Heart left ventricle (tissue), 16 donors: ENCODE results near the gene TMEM39A. TPM values are rescaled to one million over a fixed set of nuclear protein-coding genes. Genes with fewer than 3 reads are reported as not detected.

Source experiments
- ATAC-seq, 4 donors: fragments of 200-7000 bp; cut with Tn5 transposase; one replicate each; pipeline ENCODE4 v1.9.1; 2020 to 2022; ENCODE audit warnings: moderate library complexity in 4 of 4, mild to moderate bottlenecking in 3 of 4, moderate number of reproducible peaks in 1 of 4
- DNase-seq, 5 donors: peaks; one replicate each; pipeline ENCODE4 v3.0.0-alpha.2; 2020
- H3K27ac ChIP-seq, 12 donors: fragments of 200-600 bp; sonication (generic) in 4 of 12; one replicate each; pipeline versions ENCODE4 v1.5.0 to v1.8.0; 2016 to 2022; ENCODE audit warnings: mild to moderate bottlenecking in 2 of 12
- H3K27me3 ChIP-seq, 9 donors: fragments of 200-600 bp; sonication (generic) in 2 of 9; one replicate each; pipeline versions ENCODE4 v1.5.1 to v1.8.0; 2016 to 2022; ENCODE audit warnings: mild to moderate bottlenecking in 3 of 9
- H3K36me3 ChIP-seq, 9 donors: fragments of 200-600 bp; sonication (generic) in 2 of 9; one replicate each; pipeline versions ENCODE4 v1.5.0 to v1.8.0; 2018 to 2022; ENCODE audit warnings: mild to moderate bottlenecking in 2 of 9
- H3K4me1 ChIP-seq, 12 donors: fragments of 200-600 bp; sonication (generic) in 4 of 12; one replicate each; pipeline versions ENCODE4 v1.5.0 to v1.8.0; 2016 to 2022; ENCODE audit warnings: mild to moderate bottlenecking in 3 of 12
- H3K4me3 ChIP-seq, 12 donors: fragments of 200-600 bp; sonication (generic) in 4 of 12; one replicate each; pipeline versions ENCODE4 v1.5.0 to v1.8.0; 2017 to 2022; ENCODE audit warnings: mild to moderate bottlenecking in 9 of 12, moderate library complexity in 4 of 12
- H3K9me3 ChIP-seq, 12 donors: fragments of 200-600 bp; sonication (generic) in 4 of 12; one replicate each; pipeline versions ENCODE4 v1.5.0 to v1.8.0; 2016 to 2022; ENCODE audit warnings: mild to moderate bottlenecking in 1 of 12
- CTCF ChIP-seq, 12 donors: fragments of 200-600 bp; sonication (generic) in 4 of 12; IDR thresholded peaks; one replicate each; pipeline versions ENCODE4 v1.5.0 to v1.8.0; 2018 to 2022; ENCODE audit warnings: antibody characterized with exemption in 12 of 12, mild to moderate bottlenecking in 5 of 12
- POLR2A ChIP-seq, 2 donors: fragments of 450-650 bp; IDR thresholded peaks; one replicate each; pipeline ENCODE4 v1.6.1; 2017; ENCODE audit warnings: antibody characterized with exemption in 2 of 2, mild to moderate bottlenecking in 2 of 2, moderate library complexity in 2 of 2
- WGBS, 4 donors: extraction: QIAGEN DNeasy Blood & Tissue Kit in 2 of 4; methylation state at CpG; one replicate each; pipeline versions ENCODE4 v1.1.5 to v1.1.7; 2013 to 2018; 5-methylcytosine and 5-hydroxymethylcytosine counted together
- intact Hi-C, 10 donors: fragments of 100-400 bp; cut with DNase I; formaldehyde crosslinking; loops; one replicate each; pipeline versions ENCODE4 v1.11.1 to v1.14.2; 2022
- polyA plus RNA-seq, 2 donors: library from polyadenylated mRNA; stranded (reverse); fragments of 200-250 nt; gene quantifications; one replicate each; pipeline ENCODE4 v1.2.3, GENCODE V29; 2013
- total RNA-seq, 9 donors: library from RNA; depleted of rRNA in 2 of 9; stranded (reverse); fragments of >200 nt in 2 of 9; fragmentation: NEBNext Ultra II Directional in 3 of 9; extraction: Animal tissue kit (Norgen Biotek cat#: 25700) in 3 of 9; gene quantifications; one replicate each; pipeline versions ENCODE4 v1.1.0 to v1.2.4, GENCODE V29; 2016 to 2023
- donor health status: ischemic (EF 13 %, LVEDD 7.1; RV severe dilation, severe dysfunction).
- donor health status: healthy with polysubstance abuse.
- donor health status: DM: no; HTN: yes; CAD: no.
- donor health status: DM: no; HTN: no; CAD: no.
- donor health status: ischemic (EF 25% LVEDD 6.9; RV normal size, moderate dysfunction).
- donor health status: ischemic (EF 25% LVEDD 5.7; RV mildly dilated, moderate dysfunction).
- donor health status: healthy.
- donor health status: DM: yes; HTN: yes; CAD: no.
- donor health status: ischemic (EF 35%, LVEDD 5.7; RV mildly dilated, moderate dysfunction).
- donor health status: nonischemic (EF 11% LVEDD 7.7; RV severe dilation, severe dysfunction).
- donor health status: DM: yes; HTN: yes; CAD: no.
- donor health status: PGD.
- donor health status: ischemic (EF 29% LVEDD 5.4; RV normal size, mild dysfunction).
- donor health status: nonischemic (EF 23%, LVEDD 6.1; RV moderate dilation, normal function).

TMEM39A gene
- total and polyA plus RNA-seq, 11 donors: 4.8 to 21.0 (median 15.6) TPM

GRCh38 chr3:119481079-119481478 is 17.7 kb upstream of the TMEM39A start:
- H3K9me3 ChIP-seq: no peaks in the 10 kb centered on the region
- H3K4me3 ChIP-seq: no peak overlapping the region
- no peak for TF ChIP-seq CTCF (IDR thresholded peaks at IDR 0.05)
- no peak for TF ChIP-seq POLR2A (IDR thresholded peaks at IDR 0.05)
- H3K27me3 ChIP-seq: no peaks in the 10 kb centered on the region
- no peak overlapping the region for H3K27ac ChIP-seq
- ATAC-seq (no peak), DNase-seq (no peak)
- intact Hi-C loops: no loop called here
- peaks cover 0 to 96% (median 80%) of the 10 kb centered on the region in 9 donors for H3K36me3 ChIP-seq
- H3K4me1 ChIP-seq: no peaks in the 10 kb centered on the region
- WGBS, 4 donors: 92 to 98% (median 96%) methylated on average over 2 of the region's 2 CpGs

- Histone ChIP-seq H3K4me3 (no peak overlapping the region), H3K27ac (no peak overlapping the region), H3K27me3 (no peaks in the 10 kb centered on the region), H3K36me3 (peaks cover 0 to 49% (median 40%) of the 10 kb centered on the region in 9 donors), H3K4me1 (peaks cover 0 to 19% (median 10%) of the 10 kb centered on the region in 12 donors), H3K9me3 (no peaks in the 10 kb centered on the region)
- WGBS, 4 donors: 95 to 99% (median 97%) methylated on average over 6 of the region's 6 CpGs
- ATAC-seq (no peak), DNase-seq (no peak)
- intact Hi-C loops: no loop called here
- TF ChIP-seq CTCF (IDR thresholded peaks at IDR 0.05) (no peak), POLR2A (IDR thresholded peaks at IDR 0.05) (no peak)
These were observed 7.5 kb upstream of the TMEM39A start for GRCh38 chr3:119470866-119471265.

GRCh38 chr3:119469418-119470189 is 6.2 kb upstream of the TMEM39A start:
- no peak for DNase-seq
- WGBS, 4 donors: 10 to 14% (median 12%) methylated on average over 15 to 16 of the region's 16 CpGs
- Histone ChIP-seq H3K27ac (peak overlapping the region in 10 of 12 donors; percentile 66 to 97 (median 84)), H3K36me3 (peaks cover 0 to 39% (median 29%) of the 10 kb centered on the region in 9 donors), H3K4me1 (peaks cover 0 to 19% (median 10%) of the 10 kb centered on the region in 12 donors), H3K9me3 (no peaks in the 10 kb centered on the region), H3K27me3 (no peaks in the 10 kb centered on the region), H3K4me3 (peak overlapping the region; percentile 53 to 96 (median 84))
- TF ChIP-seq POLR2A (IDR thresholded peaks at IDR 0.05) (no peak), CTCF (IDR thresholded peaks at IDR 0.05) (no peak)
- peak in 1 of 4 donors; percentile 13 for ATAC-seq
- intact Hi-C loops: loop anchor here in 5 of 10 donors (2.0 to 10.0 kb wide), 6 partner anchors 27 to 208 kb away; partner anchors contain the start of gene COX17 (in 2 of the 5)

- no peak for TF ChIP-seq POLR2A (IDR thresholded peaks at IDR 0.05)
- TF ChIP-seq CTCF (IDR thresholded peaks at IDR 0.05): no peak
- H3K36me3 ChIP-seq: peaks cover 0 to 24% (median 13%) of the 10 kb centered on the region in 9 donors
- no peak for ATAC-seq
- no peak for DNase-seq
- H3K27ac ChIP-seq: peak overlapping the region; percentile 60 to 97 (median 84)
- H3K4me3 ChIP-seq: peak overlapping the region in 8 of 12 donors; percentile 66 to 90 (median 88)
- H3K4me1 ChIP-seq: peaks cover 0 to 28% (median 14%) of the 10 kb centered on the region in 12 donors
- 79 to 89% (median 85%) methylated on average over 2 of the region's 2 CpGs for whole genome bisulfite sequencing, 4 donors
- intact Hi-C loops: loop anchor here in 5 of 10 donors (1.0 to 10.0 kb wide), 7 partner anchors 29 to 209 kb away; partner anchors contain the start of genes COX17 (in 2 of the 5) and TIMMDC1 (in 1 of the 5)
- no peaks in the 10 kb centered on the region for H3K9me3 ChIP-seq
- H3K27me3 ChIP-seq: no peaks in the 10 kb centered on the region
These were observed 4.6 kb upstream of the TMEM39A start for GRCh38 chr3:119468041-119468440.
